Stomach (tissue), 9 donors: ENCODE measurements around the gene RAB7B. TPM values are rescaled to one million over a fixed set of nuclear protein-coding genes. Genes with fewer than 3 reads are reported as not detected.
"Not testable (repeated sequence)": the region's sequence is repeated elsewhere in the genome, so short reads cannot be mapped to it uniquely, and the experiment has no call there.

Source experiments
- DNase-seq, 2 donors: peaks; one replicate each; pipeline versions ENCODE4 v3.0.0 to v3.0.0-alpha.2; 2013 to 2019
- H3K27ac ChIP-seq, 5 donors: fragments of 200-600 bp in 4 of 5; sonication (generic) in 4 of 5; one replicate each; pipeline ENCODE4 v1.5.1; 2013 to 2019; ENCODE audit warnings: mild to moderate bottlenecking in 1 of 5, moderate library complexity in 1 of 5
- H3K27me3 ChIP-seq, 3 donors: fragments of 200-600 bp; sonication (generic); one replicate each; pipeline ENCODE4 v1.5.1; 2017 to 2019; ENCODE audit warnings: mixed run types in 1 of 3
- H3K36me3 ChIP-seq, 4 donors: fragments of 200-600 bp; sonication (generic); 1 replicate in 3 of 4; 2 replicates in 1 of 4; pipeline ENCODE4 v1.5.1; 2016 to 2019
- H3K4me1 ChIP-seq, 4 donors: fragments of 200-600 bp; sonication (generic); one replicate each; pipeline ENCODE4 v1.5.1; 2016 to 2019
- H3K4me3 ChIP-seq, 4 donors: fragments of 200-600 bp; sonication (generic) in 3 of 4; one replicate each; pipeline ENCODE4 v1.5.1; 2016 to 2019; ENCODE audit warnings: mild to moderate bottlenecking in 1 of 4
- H3K9me3 ChIP-seq, 4 donors: fragments of 200-600 bp; sonication (generic); one replicate each; pipeline ENCODE4 v1.5.1; 2016 to 2019
- EP300 ChIP-seq: sonication (generic); formaldehyde crosslinking; IDR thresholded peaks from one replicate; pipeline ENCODE4 v1.6.1; 2017; ENCODE audit warnings: antibody characterized with exemption
- POLR2A ChIP-seq, 4 donors: fragments of 450-650 bp; IDR thresholded peaks; one replicate each; pipeline ENCODE4 v1.6.1; 2016; ENCODE audit warnings: antibody characterized with exemption in 4 of 4, control low read depth in 2 of 4, mild to moderate bottlenecking in 1 of 4, moderate library complexity in 1 of 4
- POLR2AphosphoS5 ChIP-seq, 3 donors: sonication (generic); formaldehyde crosslinking; IDR thresholded peaks; one replicate each; pipeline ENCODE4 v1.6.1; 2016; ENCODE audit warnings: antibody characterized with exemption in 3 of 3
- WGBS, 5 donors: extraction: QIAGEN DNeasy Blood & Tissue Kit in 3 of 5; methylation state at CpG; one replicate each; pipeline versions ENCODE4 v1.1.5 to v1.1.7; 2013 to 2018; 5-methylcytosine and 5-hydroxymethylcytosine counted together
- intact Hi-C: fragments of 100-400 bp; cut with DNase I; formaldehyde crosslinking; loops from one replicate; pipeline ENCODE4 v1.15.1; 2023; ENCODE audit warnings: low total_unique reads
- polyA plus RNA-seq, 3 donors: library from polyadenylated mRNA; stranded (reverse); fragments of 200-250 nt; gene quantifications; one replicate each; pipeline ENCODE4 v1.2.3, GENCODE V29; 2013
- total RNA-seq, 5 donors: library from RNA; depleted of rRNA; stranded (reverse); fragments of >200 nt; gene quantifications; one replicate each; pipeline versions ENCODE4 v1.1.0 to v1.2.3, GENCODE V29; 2014 to 2016
- TF ChIP-seq, protein P1 (sequence below), 7 experiments: fragments of 450-650 bp in 4 of 7; fragments of 200-600 bp in 3 of 7; sonication (generic) in 3 of 7; IDR thresholded peaks; one replicate each; pipeline ENCODE4 v1.5.1; 2016 to 2019; ENCODE audit warnings: antibody characterized with exemption in 7 of 7, control low read depth in 2 of 7, mild to moderate bottlenecking in 1 of 7
- donor health status: healthy with polysubstance abuse.
- donor health status: Bipolar disorder and iron deficiency.
- donor health status: healthy.

Gene RAB7B
- total and polyA plus RNA-seq, 8 donors: 0.89 to 14.0 (median 6.2) TPM; not detected in 1

DNA sequence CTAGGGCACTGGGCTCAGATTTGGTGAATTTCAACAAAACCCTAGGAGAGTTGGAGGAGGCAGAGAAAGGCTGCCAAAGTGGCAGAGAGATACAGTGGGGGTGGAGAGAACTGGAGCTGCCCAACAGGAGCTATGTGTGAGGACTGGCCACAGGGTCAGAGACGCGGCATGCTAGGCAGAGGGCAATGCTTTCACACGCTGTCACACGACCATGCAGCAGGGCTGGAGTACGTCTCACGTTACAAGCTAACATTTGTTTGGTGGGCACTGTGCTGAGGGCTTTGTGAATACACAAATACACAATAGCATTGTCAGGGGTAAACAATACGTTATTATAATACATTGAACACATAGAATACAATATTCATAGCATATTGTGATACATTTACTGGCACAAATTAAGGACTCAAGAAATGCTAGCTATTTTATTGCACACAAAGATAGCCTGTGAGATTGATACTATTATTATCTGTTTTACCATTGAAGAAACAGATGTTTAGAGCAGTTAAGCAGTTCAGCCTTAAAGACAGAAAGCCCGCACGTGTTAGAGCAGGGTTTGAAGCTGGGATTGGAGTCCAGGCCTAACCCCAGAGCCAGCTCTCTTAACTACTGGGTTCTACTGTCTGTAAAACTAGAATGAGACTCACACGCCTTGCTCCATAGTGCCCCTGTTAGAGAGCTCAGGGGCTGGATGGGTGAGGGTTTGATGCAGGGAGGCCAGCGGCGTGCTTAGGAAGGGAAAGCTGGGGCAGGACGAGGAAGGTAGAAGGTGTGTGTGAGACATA, 4.5 kb downstream of the RAB7B start:
- WGBS, 5 donors: 72 to 86% (median 73%) methylated on average over 13 of the region's 13 CpGs
- no peak for DNase-seq
- TF ChIP-seq EP300 (no peak), POLR2A (IDR thresholded peaks at IDR 0.05) (no peak), POLR2AphosphoS5 (IDR thresholded peaks at IDR 0.05) (no peak)
- TF ChIP-seq, protein P1, sequence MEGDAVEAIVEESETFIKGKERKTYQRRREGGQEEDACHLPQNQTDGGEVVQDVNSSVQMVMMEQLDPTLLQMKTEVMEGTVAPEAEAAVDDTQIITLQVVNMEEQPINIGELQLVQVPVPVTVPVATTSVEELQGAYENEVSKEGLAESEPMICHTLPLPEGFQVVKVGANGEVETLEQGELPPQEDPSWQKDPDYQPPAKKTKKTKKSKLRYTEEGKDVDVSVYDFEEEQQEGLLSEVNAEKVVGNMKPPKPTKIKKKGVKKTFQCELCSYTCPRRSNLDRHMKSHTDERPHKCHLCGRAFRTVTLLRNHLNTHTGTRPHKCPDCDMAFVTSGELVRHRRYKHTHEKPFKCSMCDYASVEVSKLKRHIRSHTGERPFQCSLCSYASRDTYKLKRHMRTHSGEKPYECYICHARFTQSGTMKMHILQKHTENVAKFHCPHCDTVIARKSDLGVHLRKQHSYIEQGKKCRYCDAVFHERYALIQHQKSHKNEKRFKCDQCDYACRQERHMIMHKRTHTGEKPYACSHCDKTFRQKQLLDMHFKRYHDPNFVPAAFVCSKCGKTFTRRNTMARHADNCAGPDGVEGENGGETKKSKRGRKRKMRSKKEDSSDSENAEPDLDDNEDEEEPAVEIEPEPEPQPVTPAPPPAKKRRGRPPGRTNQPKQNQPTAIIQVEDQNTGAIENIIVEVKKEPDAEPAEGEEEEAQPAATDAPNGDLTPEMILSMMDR (IDR thresholded peaks at IDR 0.05): no peak

GRCh38 chr1:205996641-205997040, 6.6 kb downstream of the RAB7B start:
- H3K9me3 ChIP-seq, DNase-seq, H3K27me3 ChIP-seq, intact Hi-C loops, H3K4me3 ChIP-seq, H3K27ac ChIP-seq: not testable (repeated sequence)
- 90 to 98% (median 91%) methylated on average over 1 of the region's 1 CpG for WGBS, 5 donors
- H3K4me1 ChIP-seq: peaks cover 5 to 14% (median 10%) of the 10 kb centered on the region in 4 donors
- H3K36me3 ChIP-seq: peaks cover 0 to 23% (median 18%) of the 10 kb centered on the region in 4 donors

More for the DNA sequence above, 4.5 kb downstream of the RAB7B start:
- H3K4me3 ChIP-seq: no peak overlapping the region
- H3K27ac ChIP-seq: no peak overlapping the region
- intact Hi-C loops: no loop called here
- H3K9me3 ChIP-seq: no peaks in the 10 kb centered on the region
- no peaks in the 10 kb centered on the region for H3K27me3 ChIP-seq
- peaks cover 24 to 34% (median 30%) of the 10 kb centered on the region in 4 donors for H3K4me1 ChIP-seq
- peaks cover 0 to 4% (median 0%) of the 10 kb centered on the region in 4 donors for H3K36me3 ChIP-seq

DNA sequence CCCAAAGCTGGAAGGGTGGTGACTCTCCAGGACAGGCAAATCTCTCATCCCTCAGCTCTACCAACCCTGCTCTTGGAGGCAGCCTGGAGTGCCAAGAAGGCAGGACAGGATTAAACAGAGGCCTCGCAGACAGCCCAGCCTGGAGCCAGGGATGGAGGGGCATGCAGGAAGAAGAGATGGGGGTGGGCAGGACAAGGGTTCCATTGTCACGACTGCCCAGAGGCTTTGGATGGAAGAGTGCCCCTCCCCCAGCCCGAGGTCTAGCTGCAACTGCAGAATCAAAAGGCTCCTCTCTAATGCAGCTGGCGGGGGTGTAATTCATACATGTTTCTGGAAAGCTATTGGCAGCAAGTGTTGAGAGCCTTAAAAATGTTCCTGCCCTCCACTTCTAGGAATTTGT, 8.8 kb downstream of the RAB7B start:
- H3K36me3 ChIP-seq: peaks cover 0 to 39% (median 29%) of the 10 kb centered on the region in 4 donors
- peak in 1 of 2 donors; percentile 71 for DNase-seq
- no peak for TF ChIP-seq POLR2A (IDR thresholded peaks at IDR 0.05)
- no peak for TF ChIP-seq POLR2AphosphoS5 (IDR thresholded peaks at IDR 0.05)
- TF ChIP-seq, protein P1 (IDR thresholded peaks at IDR 0.05): no peak
- no peak for TF ChIP-seq EP300
- H3K27me3 ChIP-seq: no peaks in the 10 kb centered on the region
- no peak overlapping the region for H3K27ac ChIP-seq
- no peak overlapping the region for H3K4me3 ChIP-seq
- H3K9me3 ChIP-seq: no peaks in the 10 kb centered on the region
- WGBS, 5 donors: 61 to 76% (median 68%) methylated on average over 4 of the region's 4 CpGs
- no peaks in the 10 kb centered on the region for H3K4me1 ChIP-seq
- intact Hi-C loops: no loop called here

- DNase-seq: no peak
These were observed 10.1 kb downstream of the RAB7B start for GRCh38 chr1:205993068-205993467.

More at GRCh38 chr1:205993068-205993467, 10.1 kb downstream of the RAB7B start:
- 46 to 100% (median 93%) methylated on average over 1 of the region's 1 CpG for WGBS, 5 donors
- H3K36me3 ChIP-seq: peaks cover 0 to 47% (median 31%) of the 10 kb centered on the region in 4 donors
- H3K27me3 ChIP-seq: no peaks in the 10 kb centered on the region
- H3K9me3 ChIP-seq: no peaks in the 10 kb centered on the region
- intact Hi-C loops: no loop called here
- TF ChIP-seq EP300: no peak
- no peak for TF ChIP-seq POLR2A (IDR thresholded peaks at IDR 0.05)
- no peak for TF ChIP-seq POLR2AphosphoS5 (IDR thresholded peaks at IDR 0.05)
- TF ChIP-seq, protein P1 (IDR thresholded peaks at IDR 0.05): no peak
- no peak overlapping the region for H3K4me3 ChIP-seq
- no peak overlapping the region for H3K27ac ChIP-seq
- no peaks in the 10 kb centered on the region for H3K4me1 ChIP-seq
